ENCODE results near the gene OPCML.

Gene OPCML

GRCh38 chr11:132549561-132549960, 982.7 kb downstream of the OPCML start:
- TF ChIP-seq, protein P1, sequence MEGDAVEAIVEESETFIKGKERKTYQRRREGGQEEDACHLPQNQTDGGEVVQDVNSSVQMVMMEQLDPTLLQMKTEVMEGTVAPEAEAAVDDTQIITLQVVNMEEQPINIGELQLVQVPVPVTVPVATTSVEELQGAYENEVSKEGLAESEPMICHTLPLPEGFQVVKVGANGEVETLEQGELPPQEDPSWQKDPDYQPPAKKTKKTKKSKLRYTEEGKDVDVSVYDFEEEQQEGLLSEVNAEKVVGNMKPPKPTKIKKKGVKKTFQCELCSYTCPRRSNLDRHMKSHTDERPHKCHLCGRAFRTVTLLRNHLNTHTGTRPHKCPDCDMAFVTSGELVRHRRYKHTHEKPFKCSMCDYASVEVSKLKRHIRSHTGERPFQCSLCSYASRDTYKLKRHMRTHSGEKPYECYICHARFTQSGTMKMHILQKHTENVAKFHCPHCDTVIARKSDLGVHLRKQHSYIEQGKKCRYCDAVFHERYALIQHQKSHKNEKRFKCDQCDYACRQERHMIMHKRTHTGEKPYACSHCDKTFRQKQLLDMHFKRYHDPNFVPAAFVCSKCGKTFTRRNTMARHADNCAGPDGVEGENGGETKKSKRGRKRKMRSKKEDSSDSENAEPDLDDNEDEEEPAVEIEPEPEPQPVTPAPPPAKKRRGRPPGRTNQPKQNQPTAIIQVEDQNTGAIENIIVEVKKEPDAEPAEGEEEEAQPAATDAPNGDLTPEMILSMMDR (IDR thresholded peaks at IDR 0.05; ENCODE audit: low read depth, low read length, missing control alignments), result no peak
- H3K36me3 ChIP-seq (replicated peaks), result no peaks in the 10 kb centered on the region
- no peak overlapping the region for H3K4me3 ChIP-seq (ENCODE audit: low read depth, low read length)
- no peak for DNase-seq
- H3K27me3 ChIP-seq (replicated peaks), result no peaks in the 10 kb centered on the region
- H3K27ac ChIP-seq, result no peak overlapping the region
- in situ Hi-C loops (cut with HindIII; ENCODE audit: low pct_ligation_motif_present, low sequenced_read_pairs), result no loop called here

- Histone ChIP-seq H3K27me3 (replicated peaks) (no peaks in the 10 kb centered on the region), H3K36me3 (replicated peaks) (no peaks in the 10 kb centered on the region), H3K4me3 (ENCODE audit: low read depth, low read length) (no peak overlapping the region), H3K27ac (no peak overlapping the region)
- no peak for DNase-seq
- TF ChIP-seq, protein P1 (IDR thresholded peaks at IDR 0.05; ENCODE audit: low read depth, low read length, missing control alignments), result no peak
- in situ Hi-C loops (cut with HindIII; ENCODE audit: low pct_ligation_motif_present, low sequenced_read_pairs), result no loop called here
Measured at GRCh38 chr11:132549001-132549400, 983.3 kb downstream of the OPCML start.

- TF ChIP-seq, protein P1 (IDR thresholded peaks at IDR 0.05; ENCODE audit: low read depth, low read length, missing control alignments), result no peak
- no peak for DNase-seq
- Histone ChIP-seq H3K27ac (no peak overlapping the region), H3K36me3 (replicated peaks) (no peaks in the 10 kb centered on the region), H3K4me3 (ENCODE audit: low read depth, low read length) (no peak overlapping the region), H3K27me3 (replicated peaks) (no peaks in the 10 kb centered on the region)
- in situ Hi-C loops (cut with HindIII; ENCODE audit: low pct_ligation_motif_present, low sequenced_read_pairs), result no loop called here
Measured at GRCh38 chr11:132544007-132544406, 988.3 kb downstream of the OPCML start.

DNA sequence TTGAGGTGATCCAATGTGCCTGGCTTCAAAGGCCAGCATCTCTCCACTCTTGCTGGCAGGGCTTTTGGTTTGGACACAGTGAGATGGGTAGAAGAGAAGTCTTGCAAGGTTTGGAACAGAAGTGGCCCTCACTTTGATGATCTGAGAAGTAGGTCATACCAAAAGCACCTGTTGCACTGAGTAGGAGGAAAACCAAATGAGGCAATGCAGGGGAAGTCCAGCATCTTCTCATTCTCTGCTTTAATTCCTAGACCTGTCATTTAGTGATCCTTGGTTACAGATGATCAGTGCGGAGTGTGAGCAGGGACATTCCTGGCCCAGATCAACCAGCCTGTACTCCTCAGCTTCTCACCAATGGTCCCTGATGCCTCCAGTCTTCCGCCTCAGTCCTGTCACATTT, 990.5 kb downstream of the OPCML start:
- no peak for DNase-seq
- no peak overlapping the region for H3K4me3 ChIP-seq (ENCODE audit: low read depth, low read length)
- H3K27ac ChIP-seq, result no peak overlapping the region
- TF ChIP-seq, protein P1 (IDR thresholded peaks at IDR 0.05; ENCODE audit: low read depth, low read length, missing control alignments), result no peak
- H3K36me3 ChIP-seq (replicated peaks), result no peaks in the 10 kb centered on the region
- H3K27me3 ChIP-seq (replicated peaks), result no peaks in the 10 kb centered on the region
- in situ Hi-C loops (cut with HindIII; ENCODE audit: low pct_ligation_motif_present, low sequenced_read_pairs), result no loop called here

DNA sequence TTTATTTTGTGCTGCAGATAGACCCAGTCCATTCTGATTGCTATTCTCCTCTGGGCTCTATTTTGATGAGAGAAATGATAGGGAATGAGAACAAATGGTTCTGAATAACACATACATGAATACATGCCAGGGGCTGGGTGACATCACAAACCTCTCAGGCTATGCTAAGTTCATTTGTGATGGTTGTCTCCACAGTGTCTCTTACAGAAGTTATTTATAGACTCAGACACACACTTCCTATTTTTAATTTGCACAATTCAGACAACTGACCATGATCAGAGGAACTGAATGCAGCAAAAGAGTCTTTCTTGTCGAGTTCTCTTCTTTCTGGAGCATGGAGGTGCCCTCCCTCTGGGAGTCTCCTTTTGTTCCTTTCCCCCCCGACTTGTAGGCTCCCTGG, 991.7 kb downstream of the OPCML start:
- H3K27me3 ChIP-seq (replicated peaks), result no peaks in the 10 kb centered on the region
- in situ Hi-C loops (cut with HindIII; ENCODE audit: low pct_ligation_motif_present, low sequenced_read_pairs), result no loop called here
- TF ChIP-seq, protein P1 (IDR thresholded peaks at IDR 0.05; ENCODE audit: low read depth, low read length, missing control alignments), result no peak
- H3K4me3 ChIP-seq (ENCODE audit: low read depth, low read length), result no peak overlapping the region
- no peaks in the 10 kb centered on the region for H3K36me3 ChIP-seq (replicated peaks)
- DNase-seq, result no peak
- no peak overlapping the region for H3K27ac ChIP-seq

- TF ChIP-seq, protein P1 (IDR thresholded peaks at IDR 0.05; ENCODE audit: low read depth, low read length, missing control alignments), result no peak
- in situ Hi-C loops (cut with HindIII; ENCODE audit: low pct_ligation_motif_present, low sequenced_read_pairs), result no loop called here
- Histone ChIP-seq H3K27me3 (replicated peaks) (no peaks in the 10 kb centered on the region), H3K27ac (no peak overlapping the region), H3K4me3 (ENCODE audit: low read depth, low read length) (no peak overlapping the region), H3K36me3 (replicated peaks) (no peaks in the 10 kb centered on the region)
- DNase-seq, result no peak
Measured at GRCh38 chr11:132539590-132540368, 992.5 kb downstream of the OPCML start.
